PC-9 (cell line): ENCODE measurements around the gene SDK2. TPM values are rescaled to one million over a fixed set of nuclear protein-coding genes. Genes with fewer than 3 reads are reported as not detected.

Experiments
- BruUV-seq: library from RNA; stranded (reverse); fragments of 400-500 nt; replicated peaks from 2 replicates; lab custom pipeline; 2021; lab: Mats Ljungman, UMichigan
- CTCF ChIA-PET: fragments of 300-600 bp; sonication (Branson Sonifier 250); formaldehyde crosslinking; loops from one replicate; lab custom pipeline; 2022; ENCODE audit warnings: antibody characterized with exemption; lab: Charles Lee
- POLR2A ChIA-PET: fragments of 300-600 bp; sonication (Branson Sonifier 250); formaldehyde crosslinking; loops from one replicate; lab custom pipeline; 2022; ENCODE audit warnings: antibody characterized with exemption; ENCODE audit not compliant: unreplicated experiment; lab: Charles Lee
- DNase-seq, 2 experiments: peaks; one replicate each; pipeline versions ENCODE4 v3.0.0 to v3.0.0-alpha.2; 2015 to 2022; ENCODE audit warnings: mixed read lengths in 1 of 2
- H2AFZ ChIP-seq: fragments of 200-600 bp; sonication (generic); 2 replicates; pipeline ENCODE4 v1.8.1; 2017; ENCODE audit warnings: antibody characterized with exemption
- H3F3A ChIP-seq: fragments of 200-600 bp; sonication (generic); 2 replicates; pipeline ENCODE4 v1.8.1; 2017; ENCODE audit warnings: antibody characterized with exemption, mild to moderate bottlenecking, low read depth; ENCODE audit not compliant: insufficient read depth
- H3K27ac ChIP-seq: fragments of 200-600 bp; sonication (generic); 2 replicates; pipeline ENCODE4 v1.6.1; 2016; ENCODE audit warnings: mixed run types
- H3K27me3 ChIP-seq: fragments of 200-600 bp; sonication (generic); 2 replicates; pipeline ENCODE4 v1.6.1; 2016; ENCODE audit warnings: low read depth, mixed run types; ENCODE audit not compliant: insufficient read depth
- H3K36me3 ChIP-seq: fragments of 200-600 bp; sonication (generic); 2 replicates; pipeline ENCODE4 v1.6.1; 2016; ENCODE audit warnings: low read depth, mixed run types
- H3K4me1 ChIP-seq: fragments of 200-600 bp; sonication (generic); replicated peaks from 2 replicates; pipeline ENCODE4 v1.6.1; 2016; ENCODE audit warnings: mixed run types; ENCODE audit not compliant: insufficient read depth
- H3K4me2 ChIP-seq: fragments of 200-600 bp; sonication (generic); 2 replicates; pipeline ENCODE4 v1.6.1; 2017; ENCODE audit warnings: mixed run types
- H3K4me3 ChIP-seq: fragments of 200-600 bp; sonication (generic); 2 replicates; pipeline ENCODE4 v1.6.1; 2016; ENCODE audit warnings: mixed run types
- H3K79me2 ChIP-seq: fragments of 200-600 bp; sonication (generic); 2 replicates; pipeline ENCODE4 v1.6.1; 2017; ENCODE audit warnings: low read depth, mixed run types
- H3K9me2 ChIP-seq: fragments of 200-600 bp; sonication (generic); 2 replicates; pipeline ENCODE4 v1.8.1; 2017; ENCODE audit warnings: mild to moderate bottlenecking; ENCODE audit not compliant: insufficient read depth
- H3K9me3 ChIP-seq: fragments of 200-600 bp; sonication (generic); 2 replicates; pipeline ENCODE4 v1.8.1; 2016; ENCODE audit warnings: low read depth; ENCODE audit not compliant: insufficient read depth
- H4K20me1 ChIP-seq: fragments of 200-600 bp; sonication (generic); 2 replicates; pipeline ENCODE4 v1.8.1; 2017; ENCODE audit not compliant: insufficient read depth
- CTCF ChIP-seq: fragments of 200-600 bp; sonication (generic); conservative IDR thresholded peaks from 2 replicates; pipeline ENCODE4 v1.6.1; 2017; ENCODE audit warnings: mixed run types, antibody characterized with exemption, mild to moderate bottlenecking, moderate library complexity
- EZH2 ChIP-seq: fragments of 200-600 bp; sonication (generic); IDR thresholded peaks from 2 replicates; pipeline ENCODE4 v1.8.0; 2017; ENCODE audit warnings: antibody characterized with exemption, low read depth
- intact Hi-C: fragments of 100-400 bp; cut with micrococcal nuclease; formaldehyde crosslinking; loops from one replicate; pipeline ENCODE4 v1.10.0; 2022; ENCODE audit not compliant: unreplicated experiment
- total RNA-seq: library from RNA; stranded (reverse); gene quantifications from 2 replicates; pipeline ENCODE4 v1.2.3, GENCODE V29; 2021

SDK2 gene
- total RNA-seq, 1 experiment from 2014 or later: 0.04 TPM

GRCh38 chr17:73581379-73581778 lies 62.9 kb downstream of the SDK2 start:
- CTCF ChIA-PET: no interaction called here
- intact Hi-C loops: no loop called here
- Histone ChIP-seq H3K27me3 (peaks cover 98% of the 10 kb centered on the region), H3K4me2 (no peak overlapping the region), H3K27ac (no peak overlapping the region), H2AFZ (no peak overlapping the region), H3K36me3 (no peaks in the 10 kb centered on the region), H3K4me3 (no peak overlapping the region), H3F3A (no peaks in the 10 kb centered on the region), H3K79me2 (no peaks in the 10 kb centered on the region), H3K9me2 (no peaks in the 10 kb centered on the region), H3K4me1 (no peaks in the 10 kb centered on the region), H4K20me1 (no peaks in the 10 kb centered on the region), H3K9me3 (no peaks in the 10 kb centered on the region)
- TF ChIP-seq EZH2 (no peak), CTCF (no peak)
- BruUV-seq: no TSS peak
- no peak for DNase-seq
- POLR2A ChIA-PET: no interaction called here

GRCh38 chr17:73580073-73580710 lies 64.1 kb downstream of the SDK2 start:
- H2AFZ ChIP-seq: no peak overlapping the region
- no peak overlapping the region for H3K27ac ChIP-seq
- no peak for TF ChIP-seq EZH2
- no peak for TF ChIP-seq CTCF
- no peaks in the 10 kb centered on the region for H3K79me2 ChIP-seq
- BruUV-seq: no TSS peak
- POLR2A ChIA-PET: no interaction called here
- no peak overlapping the region for H3K4me3 ChIP-seq
- H3K4me1 ChIP-seq: no peaks in the 10 kb centered on the region
- H3K9me3 ChIP-seq: no peaks in the 10 kb centered on the region
- H3K4me2 ChIP-seq: no peak overlapping the region
- no peaks in the 10 kb centered on the region for H4K20me1 ChIP-seq
- CTCF ChIA-PET: no interaction called here
- no peaks in the 10 kb centered on the region for H3K36me3 ChIP-seq
- intact Hi-C loops: no loop called here
- H3K9me2 ChIP-seq: no peaks in the 10 kb centered on the region
- peaks cover 95% of the 10 kb centered on the region for H3K27me3 ChIP-seq
- DNase-seq: no peak
- no peaks in the 10 kb centered on the region for H3F3A ChIP-seq

GRCh38 chr17:73576556-73577098 lies 67.6 kb downstream of the SDK2 start:
- intact Hi-C loops: no loop called here
- ChIA-PET POLR2A (interaction anchor here (0.6 kb wide), 1 partner anchor 72 kb away, joined by 3 read pairs; no protein-coding TSS in a partner anchor), CTCF (no interaction called here)
- Histone ChIP-seq H3K36me3 (no peaks in the 10 kb centered on the region), H3K4me2 (no peak overlapping the region), H3K27me3 (peaks cover 95% of the 10 kb centered on the region), H3F3A (no peaks in the 10 kb centered on the region), H3K9me3 (no peaks in the 10 kb centered on the region), H3K27ac (no peak overlapping the region), H3K79me2 (no peaks in the 10 kb centered on the region), H3K4me3 (no peak overlapping the region), H3K9me2 (no peaks in the 10 kb centered on the region), H2AFZ (no peak overlapping the region), H4K20me1 (no peaks in the 10 kb centered on the region), H3K4me1 (no peaks in the 10 kb centered on the region)
- BruUV-seq: no TSS peak
- no peak for DNase-seq
- TF ChIP-seq CTCF (no peak), EZH2 (no peak)
